Activated T-cell treated with anti-CD3 and anti-CD28 coated beads for 24 hours (primary cell): ENCODE data around the gene STIM2.

Experiments
- DNase-seq: peaks from one replicate; pipeline ENCODE4 v3.0.0-alpha.2; 2020; ENCODE audit warnings: low read depth

Gene STIM2

DNA sequence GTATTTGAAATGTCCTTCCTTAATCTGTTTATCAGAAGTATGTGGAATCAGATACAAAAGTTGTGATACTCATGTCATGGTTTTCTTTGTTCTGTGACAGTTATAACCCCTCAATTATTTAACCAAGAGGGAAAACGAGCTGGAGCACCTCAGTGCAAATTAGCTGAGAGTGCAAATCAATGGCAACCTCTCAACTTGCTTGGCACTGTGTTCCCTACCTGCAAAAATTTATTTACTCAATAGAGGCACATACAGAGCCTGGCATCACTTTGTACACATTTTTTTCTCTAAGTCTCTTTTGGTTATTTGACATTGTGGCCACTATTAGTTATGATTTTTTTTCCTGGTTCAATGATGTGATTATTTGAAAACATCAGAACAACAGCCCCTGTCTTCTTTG is 186.2 kb downstream of the STIM2 start:
- no peak for DNase-seq

DNA sequence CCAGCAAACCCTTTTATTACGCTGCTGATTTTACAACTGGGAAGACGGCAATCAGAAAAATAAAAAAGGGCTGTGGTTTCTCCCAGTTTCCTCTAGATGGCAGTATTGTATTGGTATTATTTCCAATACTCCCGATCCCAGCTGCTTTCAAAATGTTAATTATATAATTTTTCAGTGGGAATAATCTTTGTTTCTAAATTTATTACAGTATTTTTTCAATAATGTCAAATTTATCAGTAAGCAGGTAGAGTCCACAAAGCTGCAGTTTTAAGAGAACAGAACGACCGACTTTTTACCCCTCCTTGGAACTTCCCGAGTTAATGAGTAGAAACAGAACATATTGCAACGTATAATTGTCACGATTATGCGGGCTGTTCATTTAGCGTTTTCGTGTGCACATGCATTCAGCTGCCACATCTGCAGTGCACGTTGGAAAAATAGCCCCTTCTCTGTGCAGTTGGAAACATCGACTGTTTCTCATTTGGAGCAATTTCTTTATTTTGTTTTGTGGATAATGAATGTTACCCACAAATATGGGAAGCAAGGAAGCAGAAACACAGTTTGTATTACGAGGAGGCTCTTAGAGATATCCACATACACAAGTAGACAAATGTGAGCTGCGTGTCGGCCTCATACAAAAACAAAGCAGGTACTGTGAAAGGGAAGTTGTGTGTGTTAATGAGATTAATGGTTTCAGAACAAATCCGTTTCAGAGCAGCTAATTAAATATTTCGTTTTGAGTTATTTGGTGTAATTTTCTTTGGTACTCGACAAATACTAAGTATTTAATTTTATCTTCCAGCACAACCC is 188.0 kb downstream of the STIM2 start:
- DNase-seq, result no peak

DNA sequence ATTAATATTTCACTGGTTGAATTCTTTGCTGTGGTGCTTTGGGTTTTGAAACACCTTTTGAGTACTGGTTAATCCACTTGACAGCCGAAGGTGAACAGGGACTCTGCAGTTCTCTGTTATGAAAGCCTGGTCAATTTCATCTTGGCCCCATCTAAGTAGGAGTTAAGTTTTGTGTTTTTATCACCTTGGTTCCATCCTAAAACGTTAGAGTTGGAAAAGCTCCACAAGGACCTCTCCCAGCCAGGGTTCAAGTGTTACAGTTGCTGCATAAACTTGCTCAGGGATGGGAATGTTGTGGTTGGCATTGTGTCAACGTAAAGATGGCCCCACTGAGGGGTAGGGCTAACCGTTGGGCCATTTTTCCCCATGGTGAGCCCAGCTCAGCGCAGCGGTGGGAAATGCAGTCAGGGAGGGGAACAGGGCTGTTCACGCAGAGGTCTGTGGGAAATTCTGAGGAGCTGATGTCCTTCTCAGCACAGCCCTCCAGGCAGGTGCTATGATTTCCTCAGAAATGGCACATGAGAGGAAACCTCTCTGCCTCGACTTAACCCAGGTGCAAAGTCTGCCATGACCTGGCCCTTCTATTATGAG is 188.7 kb downstream of the STIM2 start:
- no peak for DNase-seq

DNA sequence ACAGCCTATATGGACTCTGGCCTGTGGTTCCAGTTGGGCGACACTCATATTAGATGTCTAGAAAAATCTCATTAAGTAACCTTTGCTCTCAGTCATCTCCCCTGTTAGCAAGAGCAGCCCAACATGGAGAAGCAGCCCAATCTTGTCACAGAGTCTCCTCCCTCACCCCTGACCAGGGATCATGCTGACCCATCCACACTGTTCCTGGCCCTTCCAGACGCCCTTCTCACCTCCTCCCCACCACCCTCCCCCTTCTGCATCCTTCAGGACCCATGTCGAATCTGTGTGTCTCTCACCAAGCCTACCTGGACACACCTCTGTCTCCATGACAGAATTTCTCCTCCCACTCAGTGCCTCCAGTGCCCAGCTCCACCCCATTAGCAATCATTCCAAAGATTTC is 190.1 kb downstream of the STIM2 start:
- no peak for DNase-seq

DNA sequence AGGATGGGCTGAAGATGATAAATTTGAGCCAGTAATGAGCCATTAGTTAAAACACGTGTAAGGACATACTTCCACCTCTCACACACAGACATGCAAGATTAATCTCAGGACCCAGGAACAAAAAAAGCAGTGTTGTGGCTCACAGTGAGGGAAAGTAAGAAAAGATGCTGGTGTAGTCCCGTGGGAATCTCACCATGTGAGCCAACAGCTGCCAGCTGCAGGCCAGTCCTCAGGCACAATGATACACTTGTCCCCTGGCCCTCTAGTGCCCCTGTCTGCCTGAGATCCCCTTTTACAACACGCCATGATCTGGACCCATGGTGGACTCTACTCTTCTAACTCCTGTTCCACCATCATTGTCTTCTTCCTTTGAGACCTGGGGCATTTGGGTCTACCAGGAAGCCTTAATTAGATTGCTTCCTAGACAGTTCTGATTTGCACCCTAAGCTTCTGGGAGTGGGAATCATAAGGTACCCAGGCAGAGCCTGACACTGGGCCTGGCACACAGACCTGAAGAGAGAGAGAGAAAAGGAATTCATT is 194.7 kb downstream of the STIM2 start:
- no peak for DNase-seq

DNA sequence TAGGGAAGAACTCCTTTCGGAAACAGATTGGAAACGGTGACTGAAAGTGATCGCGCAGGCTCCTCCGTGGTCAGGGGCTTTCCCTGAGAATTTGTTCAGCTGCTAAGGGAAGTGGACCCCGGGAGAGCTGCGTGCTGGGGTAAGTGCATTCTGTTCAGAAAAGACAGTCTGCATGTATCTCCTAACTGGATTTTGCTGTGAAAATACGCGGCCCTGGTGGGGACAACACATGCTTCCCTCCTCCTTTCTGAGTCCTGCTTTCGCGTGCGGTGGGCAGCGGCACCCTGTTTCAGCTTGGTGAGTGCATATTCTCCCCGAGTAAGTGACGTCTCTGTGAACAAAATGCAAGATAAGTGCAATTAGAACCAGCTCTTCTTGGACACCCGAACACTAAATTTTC is 195.6 kb downstream of the STIM2 start:
- DNase-seq, result no peak

DNA sequence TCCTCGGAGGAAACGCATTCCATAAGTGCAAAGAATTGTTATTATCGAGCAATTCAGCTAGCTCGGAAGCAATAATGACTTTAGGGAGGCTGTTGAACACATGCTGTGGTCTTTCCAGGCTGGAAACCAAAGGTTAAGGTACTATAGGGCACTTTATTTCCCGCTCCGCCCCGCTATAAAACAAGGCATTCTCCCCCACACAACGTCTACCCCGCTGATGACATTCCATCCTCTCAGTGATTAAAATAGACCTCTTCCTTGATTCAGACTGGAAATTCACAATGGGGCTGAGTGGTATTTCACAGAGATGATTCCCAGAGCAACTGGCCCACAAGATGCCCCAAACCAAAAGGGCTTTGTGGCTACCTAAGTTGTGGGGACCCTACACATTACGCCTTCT is 196.4 kb downstream of the STIM2 start:
- DNase-seq, result no peak

DNA sequence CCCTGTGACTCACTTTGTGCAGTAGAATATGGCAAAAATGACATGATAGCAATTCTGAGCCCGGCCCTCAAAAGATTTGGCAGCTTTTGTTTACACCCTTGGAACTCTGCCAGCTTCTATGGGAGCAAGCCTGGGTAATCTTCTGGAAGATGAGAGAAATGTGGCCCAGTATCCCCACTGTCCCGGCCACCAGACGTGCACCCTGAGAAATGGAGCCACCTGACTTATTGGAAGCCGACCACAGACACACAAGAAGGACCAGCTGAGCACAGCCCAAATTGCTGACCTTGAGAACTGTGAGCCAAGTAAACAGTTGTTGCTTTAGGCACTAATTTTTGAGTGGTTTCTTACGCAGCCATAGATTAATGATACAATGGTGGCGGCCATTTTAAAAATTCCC is 197.0 kb downstream of the STIM2 start:
- DNase-seq, result no peak

DNA sequence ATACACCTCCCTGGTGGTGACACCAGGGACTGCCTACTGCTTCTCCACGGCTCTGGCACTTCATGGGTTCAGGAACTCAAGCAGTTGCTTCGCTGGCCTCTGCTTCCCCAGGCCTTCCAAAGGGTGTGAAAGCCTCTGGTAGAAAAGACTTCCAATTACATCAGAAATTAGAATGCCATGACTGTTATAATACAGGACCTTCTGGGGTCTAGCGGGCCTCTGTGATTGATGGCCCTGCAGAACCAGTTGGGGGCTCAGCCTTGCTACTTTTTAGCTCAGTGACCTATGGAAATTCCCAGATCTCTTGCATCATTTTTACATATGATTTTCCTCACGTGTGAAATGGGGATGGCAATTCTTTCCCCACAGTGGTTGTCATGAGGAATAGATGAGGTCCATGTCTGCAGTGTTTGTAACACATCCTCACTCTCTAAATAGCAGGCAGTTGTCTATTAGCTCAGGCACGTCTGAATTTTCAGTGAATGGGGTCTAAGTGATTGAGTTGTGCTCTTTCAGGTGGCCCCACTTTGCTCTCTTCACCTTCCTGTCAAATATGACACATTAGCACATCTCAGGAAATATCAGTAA is 198.3 kb downstream of the STIM2 start:
- DNase-seq, result no peak

DNA sequence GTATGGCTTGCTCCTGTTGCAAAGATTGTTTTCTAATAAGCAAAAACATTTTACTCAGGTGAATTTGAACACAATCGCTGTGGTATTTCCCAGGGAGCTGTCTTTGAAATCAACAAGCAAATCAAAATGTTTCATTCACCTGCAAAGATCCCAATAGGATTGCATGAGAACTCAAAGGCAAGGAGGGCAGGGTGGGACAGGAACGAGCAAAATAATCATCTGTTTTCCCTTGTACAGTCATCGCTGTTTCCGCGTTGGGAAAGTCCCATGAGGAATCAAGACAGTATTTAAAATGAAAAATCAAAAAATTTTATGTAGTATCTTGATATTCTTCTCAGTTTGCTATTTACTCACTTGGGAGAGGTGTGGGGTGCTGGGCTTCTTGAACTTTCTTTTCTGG is 198.8 kb downstream of the STIM2 start:
- DNase-seq, result no peak

DNA sequence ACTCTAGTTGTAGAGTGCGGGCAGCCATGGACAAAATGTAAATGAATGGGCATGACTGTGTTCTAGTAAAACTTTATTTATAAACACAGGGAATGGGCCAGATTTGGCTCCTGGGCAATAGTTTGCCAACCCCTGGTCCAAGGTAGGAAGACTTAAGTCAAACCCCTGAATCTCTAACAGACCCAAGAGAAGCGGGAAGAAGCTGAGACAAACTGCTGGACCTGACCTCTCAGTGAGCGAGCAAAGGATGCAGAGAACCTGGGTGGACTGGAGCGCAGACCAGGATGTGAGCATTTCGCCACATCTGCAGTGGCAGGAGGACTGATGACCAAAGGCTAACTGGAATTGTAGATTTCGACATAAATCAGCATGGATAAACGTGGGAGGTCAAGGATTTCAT is 201.6 kb downstream of the STIM2 start:
- no peak for DNase-seq

DNA sequence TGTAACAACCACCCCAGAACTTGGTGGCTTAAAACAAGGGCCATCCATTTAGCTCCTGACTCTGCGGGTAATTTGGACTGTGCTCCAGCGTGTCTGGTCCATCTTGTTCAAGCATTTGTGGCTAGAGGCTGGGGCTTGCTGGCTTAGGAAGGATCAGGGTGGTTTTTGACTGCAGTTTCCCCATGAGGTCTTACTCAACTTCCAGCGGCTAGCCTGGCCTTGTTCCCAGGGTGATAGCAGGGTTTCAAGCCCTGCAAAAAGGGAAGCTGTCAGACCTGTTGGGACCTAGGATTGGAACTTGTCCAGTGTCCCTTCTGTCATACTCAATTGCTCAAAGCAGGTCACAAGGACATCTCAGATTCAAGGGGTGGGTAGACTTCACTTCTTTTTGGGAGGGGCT is 205.9 kb downstream of the STIM2 start:
- DNase-seq, result no peak

DNA sequence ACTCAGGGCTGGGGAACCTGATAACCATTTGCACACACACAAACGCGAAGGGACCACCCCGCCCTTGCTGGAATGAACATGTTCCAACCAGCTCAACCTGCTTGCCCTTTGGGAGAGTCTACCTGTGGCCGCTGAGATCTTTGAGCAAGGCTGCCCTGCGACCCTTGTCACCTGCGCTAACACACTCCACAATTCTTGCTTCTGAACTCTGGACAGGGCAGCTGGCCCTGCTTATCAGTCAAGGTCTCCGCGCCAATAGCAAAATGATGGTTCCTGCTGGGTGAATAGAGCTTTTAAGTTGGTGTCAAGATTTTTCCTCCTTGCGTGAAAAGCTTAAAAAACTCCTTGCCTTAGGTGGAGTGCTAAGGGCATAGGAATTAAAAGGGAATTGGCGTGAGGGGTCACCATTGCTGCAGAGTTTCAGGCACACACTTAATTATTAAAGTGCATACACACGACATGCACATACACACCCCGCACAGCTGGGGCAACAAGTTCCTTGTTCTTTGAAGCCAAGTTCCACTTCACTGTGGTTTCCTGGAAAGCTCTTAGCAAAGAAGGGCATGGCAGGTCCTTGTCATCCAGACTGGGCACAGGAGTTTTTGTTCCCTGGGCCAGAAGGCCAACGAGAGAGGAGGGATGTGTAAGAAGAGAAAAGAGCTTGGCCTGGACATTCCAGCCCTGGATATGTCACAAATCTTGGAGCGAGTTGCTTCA is 207.7 kb downstream of the STIM2 start:
- DNase-seq, result no peak
